ENCODE results near the gene PUM2. TPM values are rescaled to one million over a fixed set of nuclear protein-coding genes. Genes with fewer than 3 reads are reported as not detected.

Gene PUM2
- total RNA-seq, 1 experiment from 2014 or later, result 112 TPM

Other genes with a start within 250 kb of the PUM2 start
- 1.4 and 2.9 TPM in 2 replicates for gene SDC1, start 125.7 kb downstream of the PUM2 start, total RNA-seq (2021)
- gene RHOB, start 96.2 kb upstream of the PUM2 start, total RNA-seq (2021), result 24.1 and 31.5 TPM in 2 replicates

All from A673 (cell line).